Mesenchymal stem cell (in vitro differentiated cells and primary cell): ENCODE measurements around the gene TM7SF2.

Experiments
- DNase-seq: peaks from one replicate; pipeline ENCODE4 v3.0.0-alpha.2; 2013
- H2AFZ ChIP-seq: one replicate; pipeline ENCODE4 v1.6.1; 2013; ENCODE audit warnings: low read depth, mild to moderate bottlenecking, control low read depth, inconsistent platforms, low read length, moderate library complexity
- H2AK5ac ChIP-seq: 2 replicates; pipeline ENCODE4 v1.6.1; 2013; ENCODE audit warnings: low read length, moderate library complexity, mild to moderate bottlenecking, inconsistent platforms; ENCODE audit not compliant: severe bottlenecking
- H2BK120ac ChIP-seq: one replicate; pipeline ENCODE4 v1.6.1; 2013; ENCODE audit warnings: low read depth, mild to moderate bottlenecking, inconsistent platforms, low read length, moderate library complexity
- H2BK12ac ChIP-seq, 2 experiments: one replicate each; pipeline ENCODE4 v1.6.1; 2013; ENCODE audit warnings: inconsistent platforms in 2 of 2, low read length in 2 of 2, mild to moderate bottlenecking in 2 of 2, moderate library complexity in 2 of 2, control low read depth in 1 of 2
- H2BK15ac ChIP-seq: one replicate; pipeline ENCODE4 v1.6.1; 2013; ENCODE audit warnings: mild to moderate bottlenecking, low read depth, inconsistent platforms; ENCODE audit not compliant: poor library complexity, severe bottlenecking
- H2BK5ac ChIP-seq: 2 replicates; pipeline ENCODE4 v1.6.1; 2013; ENCODE audit warnings: low read depth, mild to moderate bottlenecking, low read length, control low read depth, inconsistent platforms; ENCODE audit not compliant: poor library complexity, severe bottlenecking
- H3K14ac ChIP-seq, 2 experiments: one replicate each; pipeline ENCODE4 v1.6.1; 2013; ENCODE audit warnings: inconsistent platforms in 2 of 2, low read length in 2 of 2, control low read depth in 1 of 2, mild to moderate bottlenecking in 1 of 2, moderate library complexity in 1 of 2
- H3K18ac ChIP-seq, 2 experiments: one replicate each; pipeline ENCODE4 v1.6.1; 2013; ENCODE audit warnings: inconsistent platforms in 2 of 2, low read length in 2 of 2, control low read depth in 1 of 2, low read depth in 1 of 2, mild to moderate bottlenecking in 1 of 2
- H3K23ac ChIP-seq, 2 experiments: one replicate each; pipeline ENCODE4 v1.6.1; 2013; ENCODE audit warnings: inconsistent platforms in 2 of 2, low read length in 2 of 2, mild to moderate bottlenecking in 2 of 2, moderate library complexity in 2 of 2, control low read depth in 1 of 2
- H3K27ac ChIP-seq: 2 replicates; pipeline ENCODE4 v1.5.1; 2013; ENCODE audit warnings: mild to moderate bottlenecking, moderate library complexity, low read length, control low read depth, inconsistent platforms; ENCODE audit not compliant: poor library complexity, severe bottlenecking
- H3K27me3 ChIP-seq, 2 experiments: 2 replicates each; pipeline versions ENCODE4 v1.6.1 to v1.7.0; 2013; ENCODE audit warnings: low read length in 2 of 2, mild to moderate bottlenecking in 2 of 2, moderate library complexity in 2 of 2, control low read depth in 1 of 2, inconsistent platforms in 1 of 2; ENCODE audit not compliant: control insufficient read depth in 1 of 2, insufficient read depth in 1 of 2
- H3K36me3 ChIP-seq, 2 experiments: 2 replicates each; pipeline versions ENCODE4 v1.6.1 to v1.7.0; 2013; ENCODE audit warnings: low read length in 2 of 2, control low read depth in 1 of 2, inconsistent platforms in 1 of 2, low read depth in 1 of 2, mild to moderate bottlenecking in 1 of 2; ENCODE audit not compliant: insufficient read depth in 2 of 2, control insufficient read depth in 1 of 2
- H3K4ac ChIP-seq, 2 experiments: one replicate each; pipeline ENCODE4 v1.6.1; 2013; ENCODE audit warnings: inconsistent platforms in 2 of 2, low read length in 2 of 2, mild to moderate bottlenecking in 2 of 2, moderate library complexity in 2 of 2, control low read depth in 1 of 2, low read depth in 1 of 2
- H3K4me1 ChIP-seq: 2 replicates; pipeline ENCODE4 v1.6.1; 2013; ENCODE audit warnings: low read depth, low read length, control low read depth; ENCODE audit not compliant: control insufficient read depth, insufficient read depth
- H3K4me2 ChIP-seq: 2 replicates; pipeline ENCODE4 v1.6.1; 2013; ENCODE audit warnings: low read length, mild to moderate bottlenecking, inconsistent platforms; ENCODE audit not compliant: poor library complexity, severe bottlenecking
- H3K4me3 ChIP-seq, 2 experiments: 2 replicates each; pipeline versions ENCODE4 v1.5.1 to v1.7.0; 2013; ENCODE audit warnings: low read length in 2 of 2, mild to moderate bottlenecking in 2 of 2, control low read depth in 1 of 2, low read depth in 1 of 2; ENCODE audit not compliant: insufficient read depth in 1 of 2
- H3K79me1 ChIP-seq: replicated peaks from 2 replicates; pipeline ENCODE4 v1.6.1; 2013; ENCODE audit warnings: mild to moderate bottlenecking, control low read depth, low read length, inconsistent platforms; ENCODE audit not compliant: poor library complexity, severe bottlenecking
- H3K9ac ChIP-seq: 2 replicates; pipeline ENCODE4 v1.7.0; 2013; ENCODE audit warnings: mild to moderate bottlenecking, low read length, moderate library complexity
- H3K9me3 ChIP-seq: 2 replicates; pipeline ENCODE4 v1.7.0; 2013; ENCODE audit warnings: mild to moderate bottlenecking, low read length; ENCODE audit not compliant: control insufficient read depth
- H4K8ac ChIP-seq: one replicate; pipeline ENCODE4 v1.6.1; 2013; ENCODE audit warnings: inconsistent platforms, mild to moderate bottlenecking, low read length, moderate library complexity
- H4K91ac ChIP-seq: one replicate; pipeline ENCODE4 v1.6.1; 2013; ENCODE audit warnings: mild to moderate bottlenecking, low read length, inconsistent platforms
- WGBS: methylation state at CpG from one replicate; pipeline ENCODE4 v1.1.7; 2013; ENCODE audit warnings: mixed read lengths; 5-methylcytosine and 5-hydroxymethylcytosine counted together

Gene TM7SF2

DNA sequence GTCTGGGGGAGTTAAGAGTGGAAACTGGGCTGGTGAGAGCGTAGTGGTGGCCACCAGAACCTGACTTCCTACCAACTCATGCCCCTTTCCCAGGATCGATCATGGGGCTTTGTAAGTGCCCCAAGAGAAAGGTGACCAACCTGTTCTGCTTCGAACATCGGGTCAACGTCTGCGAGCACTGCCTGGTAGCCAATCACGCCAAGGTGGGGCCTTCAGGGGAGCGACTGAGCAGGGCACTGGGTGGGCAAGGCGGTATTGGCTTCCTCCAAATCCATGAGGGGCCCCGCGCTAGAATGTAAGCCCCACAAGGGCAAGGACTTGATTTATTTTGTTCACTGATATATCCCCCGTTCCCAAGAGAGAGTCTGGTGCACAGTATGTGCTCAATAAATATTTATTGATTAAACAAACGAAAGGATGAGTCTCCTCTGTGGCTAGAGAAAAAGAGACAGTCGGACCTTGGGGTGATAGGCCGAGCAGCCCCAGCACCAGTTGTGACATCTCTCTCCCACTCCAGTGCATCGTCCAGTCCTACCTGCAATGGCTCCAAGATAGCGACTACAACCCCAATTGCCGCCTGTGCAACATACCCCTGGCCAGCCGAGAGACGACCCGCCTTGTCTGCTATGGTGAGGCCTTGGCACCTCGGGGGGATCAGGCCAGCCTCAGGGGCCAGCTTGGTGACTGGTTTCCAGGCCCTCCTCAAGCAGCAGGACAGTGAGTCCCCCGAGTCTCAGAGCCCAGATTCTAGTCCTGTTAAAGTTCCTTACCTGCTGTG, 26.9 kb upstream of the TM7SF2 start:
- peak overlapping the region; percentile 94 for H4K8ac ChIP-seq
- H3K79me1 ChIP-seq, result peaks cover 37% of the 10 kb centered on the region
- H2AK5ac ChIP-seq, result peak overlapping the region; percentile 17
- peak overlapping the region; percentile 94 for H3K9ac ChIP-seq
- peak overlapping the region; percentile 9 for H2BK120ac ChIP-seq
- H3K27me3 ChIP-seq, result no peaks in the 10 kb centered on the region
- H2AFZ ChIP-seq, result peak overlapping the region; percentile 56
- H2BK5ac ChIP-seq, result no peak overlapping the region
- H3K4me1 ChIP-seq, result peaks cover 11% of the 10 kb centered on the region
- H3K4me3 ChIP-seq, result peak overlapping the region; percentile 86 to 89
- peak overlapping the region; percentile 52 to 94 for H3K18ac ChIP-seq
- peak overlapping the region in 1 of 2 experiments; percentile 23 for H3K23ac ChIP-seq
- peak overlapping the region; percentile 16 for H3K27ac ChIP-seq
- H3K4me2 ChIP-seq, result peak overlapping the region; percentile 83
- peak overlapping the region; percentile 64 for H4K91ac ChIP-seq
- no peaks in the 10 kb centered on the region for H3K9me3 ChIP-seq
- 57% methylated on average over 22 of the region's 23 CpGs for WGBS
- peak overlapping the region; percentile 25 to 64 for H2BK12ac ChIP-seq
- H2BK15ac ChIP-seq, result no peak overlapping the region
- H3K14ac ChIP-seq, result peak overlapping the region in 1 of 2 experiments; percentile 90
- peaks cover 45 to 48% of the 10 kb centered on the region in 2 experiments for H3K36me3 ChIP-seq
- H3K4ac ChIP-seq, result peak overlapping the region in 1 of 2 experiments; percentile 93
- DNase-seq, result no peak

DNA sequence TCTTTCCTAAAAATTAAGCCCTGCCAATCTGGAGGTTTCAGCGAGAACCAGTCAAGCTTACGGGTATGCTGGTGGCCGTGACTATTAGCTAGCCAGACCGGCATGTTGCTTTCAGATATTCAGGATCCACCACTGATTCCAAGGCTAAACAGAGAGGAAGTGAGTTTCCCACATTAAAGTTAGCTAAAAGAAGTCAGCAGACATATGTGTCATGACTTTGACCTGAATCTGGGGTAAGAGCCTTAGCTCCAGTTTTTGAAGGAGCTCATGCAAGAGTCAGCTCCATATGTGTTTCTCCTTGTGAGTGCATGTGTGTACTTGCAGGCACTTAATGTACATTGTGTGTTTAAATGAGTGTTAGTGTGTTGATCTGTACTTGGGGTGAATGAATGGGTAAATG, 26.2 kb upstream of the TM7SF2 start:
- Histone ChIP-seq H2BK12ac (no peak overlapping the region), H4K8ac (no peak overlapping the region), H3K27ac (no peak overlapping the region), H2AFZ (no peak overlapping the region), H2AK5ac (no peak overlapping the region), H3K14ac (no peak overlapping the region), H2BK15ac (no peak overlapping the region), H3K4me2 (no peak overlapping the region), H3K36me3 (peaks cover 43 to 51% of the 10 kb centered on the region in 2 experiments), H3K23ac (no peak overlapping the region), H3K4ac (no peak overlapping the region), H2BK5ac (no peak overlapping the region), H3K79me1 (peaks cover 33% of the 10 kb centered on the region), H3K9ac (peak overlapping the region; percentile 94), H3K9me3 (no peaks in the 10 kb centered on the region), H2BK120ac (no peak overlapping the region), H3K4me3 (peak overlapping the region in 1 of 2 experiments; percentile 89), H3K18ac (no peak overlapping the region), H3K4me1 (peaks cover 11% of the 10 kb centered on the region), H4K91ac (no peak overlapping the region), H3K27me3 (no peaks in the 10 kb centered on the region)
- no peak for DNase-seq
- WGBS, result 94% methylated on average over 4 of the region's 4 CpGs

DNA sequence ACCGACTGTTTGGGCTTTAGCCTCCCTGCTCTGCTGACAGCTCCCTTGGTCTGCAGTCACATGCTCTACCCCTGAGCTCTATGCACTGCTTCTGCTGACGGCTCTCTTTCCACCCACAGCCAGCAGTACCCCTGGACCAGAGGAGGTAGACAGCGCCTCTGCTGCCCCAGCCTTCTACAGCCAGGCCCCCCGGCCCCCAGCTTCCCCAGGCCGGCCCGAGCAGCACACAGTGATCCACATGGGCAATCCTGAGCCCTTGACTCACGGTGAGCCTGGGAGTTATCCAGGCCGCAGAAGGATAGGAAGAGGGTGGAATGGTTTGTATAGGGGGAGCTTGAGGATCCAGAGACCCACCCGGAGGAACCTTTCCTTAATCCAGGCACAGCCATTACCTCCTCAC, 24.9 kb upstream of the TM7SF2 start:
- no peak overlapping the region for H3K18ac ChIP-seq
- no peak overlapping the region for H3K23ac ChIP-seq
- DNase-seq, result no peak
- peaks cover 28% of the 10 kb centered on the region for H3K79me1 ChIP-seq
- H3K9ac ChIP-seq, result no peak overlapping the region
- no peak overlapping the region for H2BK15ac ChIP-seq
- H4K91ac ChIP-seq, result no peak overlapping the region
- H3K4me2 ChIP-seq, result no peak overlapping the region
- H4K8ac ChIP-seq, result no peak overlapping the region
- H3K9me3 ChIP-seq, result no peaks in the 10 kb centered on the region
- H3K14ac ChIP-seq, result no peak overlapping the region
- no peak overlapping the region for H3K27ac ChIP-seq
- H2BK120ac ChIP-seq, result no peak overlapping the region
- H2AK5ac ChIP-seq, result no peak overlapping the region
- no peak overlapping the region for H3K4me3 ChIP-seq
- H2BK5ac ChIP-seq, result no peak overlapping the region
- 99% methylated on average over 9 of the region's 9 CpGs for WGBS
- H3K4me1 ChIP-seq, result peaks cover 11% of the 10 kb centered on the region
- H3K4ac ChIP-seq, result no peak overlapping the region
- H2AFZ ChIP-seq, result no peak overlapping the region
- H3K36me3 ChIP-seq, result peaks cover 46 to 53% of the 10 kb centered on the region in 2 experiments
- H3K27me3 ChIP-seq, result no peaks in the 10 kb centered on the region
- H2BK12ac ChIP-seq, result no peak overlapping the region

DNA sequence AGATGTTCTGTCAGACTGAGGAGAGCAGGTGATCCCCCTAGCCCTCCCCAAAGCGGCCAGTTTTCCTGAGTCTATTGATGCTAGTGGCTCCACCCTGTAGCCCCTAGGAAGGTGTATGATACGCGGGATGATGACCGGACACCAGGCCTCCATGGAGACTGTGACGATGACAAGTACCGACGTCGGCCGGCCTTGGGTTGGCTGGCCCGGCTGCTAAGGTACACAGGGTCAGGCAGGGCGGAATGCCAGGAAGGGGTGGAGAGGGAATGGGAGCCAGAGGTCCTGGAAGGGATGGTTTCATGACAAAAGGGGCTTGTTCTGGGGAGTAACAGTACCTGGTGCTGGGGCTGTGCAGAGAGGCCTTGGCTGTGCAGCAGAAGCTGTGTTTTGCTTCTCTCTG, 24.5 kb upstream of the TM7SF2 start:
- DNase-seq, result no peak
- Histone ChIP-seq H3K14ac (no peak overlapping the region), H4K8ac (no peak overlapping the region), H2BK5ac (no peak overlapping the region), H2BK15ac (no peak overlapping the region), H2AFZ (no peak overlapping the region), H3K4me3 (no peak overlapping the region), H3K9me3 (no peaks in the 10 kb centered on the region), H3K79me1 (peaks cover 24% of the 10 kb centered on the region), H3K4me2 (no peak overlapping the region), H3K36me3 (peaks cover 46 to 53% of the 10 kb centered on the region in 2 experiments), H3K4me1 (peaks cover 11% of the 10 kb centered on the region), H4K91ac (no peak overlapping the region), H2BK120ac (no peak overlapping the region), H3K23ac (no peak overlapping the region), H2AK5ac (no peak overlapping the region), H3K18ac (no peak overlapping the region), H3K4ac (no peak overlapping the region), H2BK12ac (no peak overlapping the region), H3K27me3 (no peaks in the 10 kb centered on the region), H3K27ac (no peak overlapping the region), H3K9ac (no peak overlapping the region)
- 93% methylated on average over 11 of the region's 11 CpGs for WGBS
